NCI-H146 (cell line): ENCODE data around the gene FGR.

ENCODE experiments used
- DNase-seq: peaks from one replicate; lab custom pipeline; 2025; lab: John Stamatoyannopoulos, UW

The FGR gene

GRCh38 chr1:27615346-27616192, 19.4 kb downstream of the FGR start:
- no peak for DNase-seq

GRCh38 chr1:27614625-27615344, 20.2 kb downstream of the FGR start:
- DNase-seq, result no peak

- DNase-seq, result no peak
These were observed 20.9 kb downstream of the FGR start for GRCh38 chr1:27614043-27614624.

DNA sequence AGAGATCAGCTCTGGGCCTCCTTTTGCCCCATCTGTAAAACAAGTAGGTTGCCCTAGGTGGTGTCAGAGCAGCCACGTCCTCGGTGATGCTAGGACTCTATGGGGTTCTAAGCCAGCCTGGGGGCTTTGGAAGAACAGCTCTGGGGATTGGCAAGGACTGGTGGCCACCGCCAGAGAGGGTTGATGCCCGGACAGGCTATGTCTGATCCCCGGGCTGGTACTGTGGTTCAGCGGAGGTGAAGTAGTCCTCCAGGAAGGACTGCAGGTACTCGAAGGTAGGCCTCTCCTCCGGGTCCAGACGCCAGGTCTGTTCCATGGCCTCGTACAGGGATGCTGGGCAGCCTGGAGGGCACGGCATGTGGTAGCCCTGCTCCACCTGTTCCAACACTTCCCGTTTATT, 22.3 kb downstream of the FGR start:
- DNase-seq, result peak; percentile 19

- DNase-seq, result no peak
These were observed 23.5 kb downstream of the FGR start for GRCh38 chr1:27611450-27611849.

- DNase-seq, result no peak
These were observed 25.3 kb downstream of the FGR start for GRCh38 chr1:27609618-27610240.

GRCh38 chr1:27609210-27609555, 25.8 kb downstream of the FGR start:
- DNase-seq, result no peak

DNA sequence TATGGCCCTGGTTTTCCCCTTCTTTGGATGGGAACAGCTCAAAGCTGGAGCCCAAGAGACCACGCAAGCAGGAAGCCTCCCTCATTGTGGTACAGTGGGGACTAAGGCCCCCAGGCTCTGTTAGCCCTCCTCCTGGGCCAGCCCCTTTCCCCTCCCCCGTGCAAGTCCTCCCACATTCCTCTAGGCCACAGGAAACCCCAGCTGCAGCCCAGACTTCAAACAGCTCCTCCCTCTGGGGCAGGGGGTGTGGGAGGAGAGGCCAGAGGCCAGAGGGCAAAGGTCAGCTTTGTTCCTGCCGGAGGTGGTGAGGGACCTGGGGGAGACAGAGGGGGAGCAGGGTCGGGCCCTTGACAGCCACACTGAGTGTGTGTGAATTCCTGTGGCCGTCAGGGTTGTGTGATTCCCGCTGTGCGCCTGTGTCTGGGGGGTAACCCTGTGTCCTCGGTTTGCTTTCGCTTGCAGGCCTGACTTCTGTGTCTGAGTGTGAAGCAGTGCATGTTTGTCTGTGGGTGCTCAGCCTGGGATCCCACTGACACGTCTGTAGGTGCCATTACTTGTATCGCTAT, 27.7 kb downstream of the FGR start:
- DNase-seq, result no peak

GRCh38 chr1:27606708-27607238, 28.2 kb downstream of the FGR start:
- no peak for DNase-seq

DNA sequence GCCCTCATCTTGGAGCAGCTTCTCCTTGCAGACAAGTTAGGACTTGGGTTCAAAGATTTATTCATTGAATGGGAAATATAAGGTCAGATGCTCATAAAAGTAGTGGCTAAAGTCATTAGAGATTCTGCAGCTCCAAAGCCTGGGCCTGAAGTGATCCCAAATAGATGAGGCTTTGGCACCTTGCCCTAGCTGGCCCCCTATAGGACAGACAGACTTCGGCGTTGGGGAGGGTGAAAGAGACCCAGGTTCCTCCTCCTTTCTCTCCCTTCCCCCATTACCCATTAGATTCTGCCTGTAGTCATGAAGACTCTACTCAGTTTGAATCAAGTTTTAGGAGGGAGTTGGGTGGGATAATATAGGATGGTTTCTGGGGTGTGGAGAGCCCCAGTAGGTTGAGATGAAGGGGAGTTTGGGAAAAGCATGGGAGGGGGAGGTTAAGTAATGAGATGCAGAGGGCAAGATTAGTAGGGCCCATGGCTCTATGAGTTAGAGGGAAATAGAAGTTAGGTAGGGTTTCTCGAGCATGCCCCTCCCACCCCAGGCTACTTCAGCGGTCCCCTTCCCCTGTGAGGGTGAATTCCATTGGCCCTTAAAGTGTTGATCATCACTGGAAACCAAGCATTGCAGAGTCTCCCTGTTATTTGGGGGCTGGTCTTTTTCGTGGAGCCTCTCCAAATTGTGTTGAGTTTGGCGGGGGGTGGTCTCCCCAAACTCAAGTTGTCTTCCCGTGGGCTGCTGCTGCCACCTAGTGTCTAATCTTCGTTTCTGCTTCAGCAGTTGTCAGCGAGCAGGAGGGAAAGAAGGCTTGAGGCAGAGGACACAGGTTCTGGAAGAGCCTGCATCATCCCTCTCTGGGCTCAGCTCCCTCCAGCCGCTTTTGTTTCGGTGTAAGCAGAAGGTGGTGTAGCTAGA, 28.9 kb downstream of the FGR start:
- DNase-seq, result peak; percentile 19

DNA sequence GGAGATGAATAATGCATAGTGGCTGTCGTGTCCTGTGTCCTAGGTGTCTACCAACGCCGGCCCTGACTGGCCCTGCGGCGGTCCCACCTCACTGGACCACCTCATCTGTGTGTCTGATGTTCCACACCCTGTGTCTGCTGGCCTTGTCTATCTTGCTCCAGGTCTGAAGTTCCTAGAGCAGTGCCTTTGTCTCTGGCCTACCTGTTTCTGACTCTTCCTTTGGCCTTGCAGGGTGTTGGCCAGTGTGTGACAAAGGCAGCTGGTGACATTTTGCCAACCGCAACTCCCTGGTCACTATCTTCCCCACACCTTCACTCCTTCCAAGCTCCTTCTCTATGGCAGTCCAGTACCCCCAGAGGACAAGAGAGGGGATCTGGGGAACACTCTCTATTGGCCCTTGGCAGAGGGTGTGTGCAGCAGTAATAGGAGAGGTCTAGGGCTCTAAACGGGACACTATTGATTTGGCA, 29.7 kb downstream of the FGR start:
- DNase-seq, result no peak

- DNase-seq, result no peak
These were observed 30.2 kb downstream of the FGR start for GRCh38 chr1:27604579-27605299.

GRCh38 chr1:27603681-27604578, 31.1 kb downstream of the FGR start, which contains the start of gene AHDC1:
TSS of gene AHDC1 (minus strand) at chr1:27604144. CDS start at chr1:27552115, 52,029 bp downstream.
- peak; percentile 89 for DNase-seq

DNA sequence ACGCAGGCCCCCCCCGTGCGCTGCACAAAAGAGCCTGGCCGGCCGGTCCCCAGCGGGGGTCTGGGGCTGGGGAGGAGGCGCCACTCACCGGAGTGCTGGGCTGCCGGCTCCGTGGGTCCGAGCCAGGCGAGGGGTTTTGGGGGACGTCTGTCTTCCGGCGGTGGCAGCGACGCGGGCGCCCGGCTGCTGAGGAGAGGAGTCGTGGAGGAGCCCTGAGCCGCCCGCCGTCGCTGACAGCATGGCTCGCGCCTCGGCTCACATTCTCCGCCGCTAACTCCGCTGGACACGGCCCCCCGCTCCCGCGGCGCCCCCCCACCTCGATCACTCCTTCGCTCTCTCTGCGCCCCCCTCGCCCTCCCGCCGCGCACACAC, 31.7 kb downstream of the FGR start:
- DNase-seq, result peak; percentile 40

GRCh38 chr1:27602462-27603308, 32.3 kb downstream of the FGR start:
- DNase-seq, result peak; percentile 5

GRCh38 chr1:27601771-27602461, 33.1 kb downstream of the FGR start:
- no peak for DNase-seq

GRCh38 chr1:27601321-27601770, 33.6 kb downstream of the FGR start:
- DNase-seq, result no peak
